Hematopoietic multipotent progenitor cell treated with erythropoietin and hydrocortisone succinate and interleukin-3 and kit ligand, for 4 days (in vitro differentiated cells): ENCODE results near the gene THEMIS.
"Not testable (repeated sequence)": the region's sequence is repeated elsewhere in the genome, so short reads cannot be mapped to it uniquely, and the experiment has no call there.

Source experiments
- DNase-seq: peaks from one replicate; pipeline ENCODE4 v3.0.0-alpha.2; 2015

Gene THEMIS

GRCh38 chr6:127900935-127901334 is at the start of gene THEMIS:
Gene THEMIS, minus strand, starts transcription at chr6:127901058. Its CDS starts 126 bp downstream, at chr6:127900932.
- DNase-seq, result no peak

GRCh38 chr6:127949251-127949650 is 48.4 kb upstream of the THEMIS start:
- no peak for DNase-seq

- no peak for DNase-seq
Measured at GRCh38 chr6:127946388-127946787, 45.5 kb upstream of the THEMIS start.

- DNase-seq, result no peak
Measured at GRCh38 chr6:127945434-127946097, 44.7 kb upstream of the THEMIS start.

GRCh38 chr6:127941228-127941627 is 40.4 kb upstream of the THEMIS start:
- DNase-seq, result no peak

- DNase-seq, result peak; percentile 43
Measured at GRCh38 chr6:127939442-127940066, 38.7 kb upstream of the THEMIS start.

- DNase-seq, result peak; percentile 77
Measured at GRCh38 chr6:127938701-127939100, 37.8 kb upstream of the THEMIS start.

- no peak for DNase-seq
Measured at GRCh38 chr6:127937747-127938146, 36.9 kb upstream of the THEMIS start.

GRCh38 chr6:127937102-127937501 is 36.2 kb upstream of the THEMIS start:
- no peak for DNase-seq

- DNase-seq, result no peak
Measured at GRCh38 chr6:127934956-127935355, 34.1 kb upstream of the THEMIS start.

GRCh38 chr6:127933852-127934840 is 33.3 kb upstream of the THEMIS start:
- no peak for DNase-seq

- DNase-seq, result no peak
Measured at GRCh38 chr6:127933137-127933536, 32.3 kb upstream of the THEMIS start.

GRCh38 chr6:127932708-127933107 is 31.9 kb upstream of the THEMIS start:
- DNase-seq, result no peak

GRCh38 chr6:127926441-127926840 is 25.6 kb upstream of the THEMIS start:
- DNase-seq, result not testable (repeated sequence)

GRCh38 chr6:127924440-127924839 is 23.6 kb upstream of the THEMIS start:
- no peak for DNase-seq

GRCh38 chr6:127924031-127924430 is 23.2 kb upstream of the THEMIS start:
- DNase-seq, result no peak

- DNase-seq, result no peak
Measured at GRCh38 chr6:127923135-127923534, 22.3 kb upstream of the THEMIS start.

GRCh38 chr6:127921982-127922381 is 21.1 kb upstream of the THEMIS start:
- no peak for DNase-seq

- DNase-seq, result no peak
Measured at GRCh38 chr6:127920804-127921203, 19.9 kb upstream of the THEMIS start.

- no peak for DNase-seq
Measured at GRCh38 chr6:127918506-127919427, 17.9 kb upstream of the THEMIS start.

GRCh38 chr6:127917766-127918165 is 16.9 kb upstream of the THEMIS start:
- no peak for DNase-seq

GRCh38 chr6:127914240-127914639 is 13.4 kb upstream of the THEMIS start:
- no peak for DNase-seq
